MCF 10A (cell line): ENCODE measurements around the gene GDPD5. TPM values are rescaled to one million over a fixed set of nuclear protein-coding genes. Genes with fewer than 3 reads are reported as not detected.

Experiments used
- BruUV-seq: library from RNA; stranded (reverse); fragments of 400-500 nt; replicated peaks from 2 replicates; lab custom pipeline; 2021; lab: Mats Ljungman, UMichigan
- CTCF ChIA-PET: fragments of 300-600 bp; sonication (Branson Sonifier 250); formaldehyde crosslinking; extraction: SDS; loops from one replicate; lab custom pipeline; 2021; ENCODE audit warnings: antibody characterized with exemption, inconsistent platforms; lab: Yijun Ruan, JAX
- POLR2A ChIA-PET: fragments of 300-600, 350-650 bp; sonication (Branson Sonifier 250); formaldehyde crosslinking; extraction: SDS; loops from one replicate; lab custom pipeline; 2020; ENCODE audit warnings: antibody characterized with exemption, inconsistent platforms; lab: Yijun Ruan, JAX
- DNase-seq: peaks from one replicate; pipeline ENCODE4 v3.0.0-alpha.2; 2018; ENCODE audit not compliant: unreplicated experiment
- H3K27ac Mint-ChIP-seq: one replicate; pipeline ENCODE4 v1.8.0; 2022; ENCODE audit warnings: mild to moderate bottlenecking, low read depth, mixed read lengths; ENCODE audit not compliant: unreplicated experiment
- H3K27me3 Mint-ChIP-seq: one replicate; pipeline ENCODE4 v1.8.0; 2022; ENCODE audit warnings: mixed read lengths; ENCODE audit not compliant: insufficient read depth, unreplicated experiment
- H3K36me3 Mint-ChIP-seq: one replicate; pipeline ENCODE4 v1.8.0; 2022; ENCODE audit warnings: mild to moderate bottlenecking, moderate library complexity, mixed read lengths; ENCODE audit not compliant: insufficient read depth, unreplicated experiment
- H3K4me1 Mint-ChIP-seq: one replicate; pipeline ENCODE4 v1.8.0; 2022; ENCODE audit warnings: mixed read lengths; ENCODE audit not compliant: insufficient read depth, unreplicated experiment
- H3K4me3 Mint-ChIP-seq: one replicate; pipeline ENCODE4 v1.8.0; 2022; ENCODE audit warnings: mild to moderate bottlenecking, moderate library complexity, mixed read lengths; ENCODE audit not compliant: unreplicated experiment
- H3K9me3 Mint-ChIP-seq: one replicate; pipeline ENCODE4 v1.8.0; 2022; ENCODE audit warnings: mixed read lengths; ENCODE audit not compliant: unreplicated experiment
- intact Hi-C: fragments of 100-400 bp; cut with micrococcal nuclease; formaldehyde crosslinking; loops from 2 replicates; pipeline ENCODE4 v1.14.1; 2022
- total RNA-seq: library from RNA; stranded (reverse); gene quantifications from 2 replicates; pipeline ENCODE4 v1.2.3, GENCODE V29; 2022
- TF ChIP-seq, protein P1 (sequence below): fragments of 200-600 bp; IDR thresholded peaks from one replicate; pipeline ENCODE4 v1.8.0; 2022; ENCODE audit warnings: antibody characterized with exemption, mild to moderate bottlenecking; ENCODE audit not compliant: unreplicated experiment

Gene GDPD5
- total RNA-seq, 1 experiment from 2014 or later: 5.6 TPM

DNA sequence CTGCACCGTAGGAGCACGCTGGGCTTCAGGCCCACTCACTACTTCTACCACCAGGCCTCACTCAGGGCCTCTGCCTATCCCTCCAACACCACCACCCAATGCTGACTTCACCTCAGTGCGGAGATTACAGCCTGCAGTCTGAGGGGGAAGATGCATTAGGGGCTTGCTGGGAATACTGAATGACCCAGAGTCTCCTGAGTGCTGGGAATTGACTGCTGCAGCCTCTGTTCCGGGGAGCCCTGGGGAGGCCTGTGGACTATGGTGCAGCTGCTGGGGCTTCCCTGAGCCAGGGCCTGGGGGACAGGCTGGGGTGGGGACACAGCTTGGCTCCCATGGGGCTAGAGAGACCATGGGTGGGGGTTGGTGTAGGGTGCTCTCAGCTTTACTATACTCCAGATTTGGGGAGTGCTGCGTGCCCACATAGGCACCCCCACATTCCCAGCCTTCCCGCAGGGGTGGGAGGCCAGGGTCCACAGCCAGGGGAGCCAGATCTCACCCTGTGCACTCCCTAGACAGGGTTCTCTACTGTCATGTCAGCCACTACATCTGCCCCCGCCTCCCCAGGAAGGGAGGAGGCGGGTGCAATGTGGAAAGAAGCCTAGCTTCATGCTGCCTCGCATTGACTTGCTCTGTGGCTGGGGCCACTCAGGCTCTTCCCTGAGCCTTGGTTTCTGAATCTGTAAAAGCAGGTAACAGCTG is 44.4 kb downstream of the GDPD5 start:
- intact Hi-C loops: no loop called here
- H3K9me3 Mint-ChIP-seq: no peaks in the 10 kb centered on the region
- H3K27me3 Mint-ChIP-seq: no peaks in the 10 kb centered on the region
- no peak overlapping the region for H3K27ac Mint-ChIP-seq
- no TSS peak for BruUV-seq
- TF ChIP-seq, protein P1, sequence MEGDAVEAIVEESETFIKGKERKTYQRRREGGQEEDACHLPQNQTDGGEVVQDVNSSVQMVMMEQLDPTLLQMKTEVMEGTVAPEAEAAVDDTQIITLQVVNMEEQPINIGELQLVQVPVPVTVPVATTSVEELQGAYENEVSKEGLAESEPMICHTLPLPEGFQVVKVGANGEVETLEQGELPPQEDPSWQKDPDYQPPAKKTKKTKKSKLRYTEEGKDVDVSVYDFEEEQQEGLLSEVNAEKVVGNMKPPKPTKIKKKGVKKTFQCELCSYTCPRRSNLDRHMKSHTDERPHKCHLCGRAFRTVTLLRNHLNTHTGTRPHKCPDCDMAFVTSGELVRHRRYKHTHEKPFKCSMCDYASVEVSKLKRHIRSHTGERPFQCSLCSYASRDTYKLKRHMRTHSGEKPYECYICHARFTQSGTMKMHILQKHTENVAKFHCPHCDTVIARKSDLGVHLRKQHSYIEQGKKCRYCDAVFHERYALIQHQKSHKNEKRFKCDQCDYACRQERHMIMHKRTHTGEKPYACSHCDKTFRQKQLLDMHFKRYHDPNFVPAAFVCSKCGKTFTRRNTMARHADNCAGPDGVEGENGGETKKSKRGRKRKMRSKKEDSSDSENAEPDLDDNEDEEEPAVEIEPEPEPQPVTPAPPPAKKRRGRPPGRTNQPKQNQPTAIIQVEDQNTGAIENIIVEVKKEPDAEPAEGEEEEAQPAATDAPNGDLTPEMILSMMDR: no peak
- no peaks in the 10 kb centered on the region for H3K4me1 Mint-ChIP-seq
- no peak overlapping the region for H3K4me3 Mint-ChIP-seq
- H3K36me3 Mint-ChIP-seq: no peaks in the 10 kb centered on the region
- CTCF ChIA-PET: interaction anchor here (0.6 to 1.0 kb wide), 2 partner anchors 10 to 416 kb away, joined by 3 read pairs; no protein-coding TSS in a partner anchor
- no peak for DNase-seq
- POLR2A ChIA-PET: no interaction called here

DNA sequence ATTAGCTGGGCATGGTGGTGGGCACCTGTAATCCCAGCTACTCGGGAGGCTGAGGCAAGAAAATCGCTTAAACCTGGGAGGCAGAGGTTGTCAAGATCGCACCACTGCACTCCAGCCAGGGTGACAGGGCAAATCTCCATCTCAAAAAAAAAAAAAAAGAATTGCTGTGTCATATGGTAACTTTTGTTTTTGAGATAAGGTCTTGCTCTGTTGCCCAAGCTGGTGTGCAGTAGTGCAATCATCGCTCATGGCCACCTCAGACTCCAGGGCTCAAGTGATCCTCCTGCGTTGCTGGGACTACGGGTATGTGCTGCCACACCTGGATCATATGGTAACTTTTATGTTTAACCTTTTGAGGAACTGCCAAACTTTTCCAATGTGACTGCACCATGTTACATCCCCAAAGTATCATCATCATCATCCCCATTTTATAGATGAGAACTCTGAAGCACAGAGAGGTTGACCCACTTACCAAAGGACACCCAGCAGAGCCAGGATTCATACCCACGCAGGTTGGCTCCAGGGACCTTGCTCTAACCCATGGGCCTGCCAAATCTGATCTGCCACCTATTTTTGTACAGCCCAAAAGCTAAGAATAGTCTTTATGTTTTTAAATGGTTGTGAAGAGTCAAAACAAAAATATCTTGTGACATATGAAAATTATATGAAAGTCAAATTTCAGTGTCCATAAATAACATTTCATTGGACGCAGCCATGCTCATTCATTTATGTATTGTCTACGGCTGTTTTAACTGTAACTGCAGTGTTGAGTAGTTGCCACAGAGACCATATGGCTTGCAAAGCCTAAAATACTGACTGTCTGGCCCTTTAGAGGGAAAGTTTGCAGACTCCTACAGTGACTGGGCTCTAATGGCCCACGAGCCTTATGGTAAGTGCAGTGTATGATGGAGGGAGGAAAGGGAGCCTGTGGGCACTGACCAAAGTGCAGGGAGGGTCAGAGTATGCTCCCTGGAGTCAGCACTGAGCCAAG is 45.3 kb downstream of the GDPD5 start:
- ChIA-PET POLR2A (no interaction called here), CTCF (interaction anchor here (0.6 to 1.0 kb wide), 3 partner anchors 9 to 417 kb away, joined by 3 to 4 read pairs (median 3); no protein-coding TSS in a partner anchor)
- Mint-ChIP-seq H3K4me3 (no peak overlapping the region), H3K27ac (no peak overlapping the region), H3K36me3 (no peaks in the 10 kb centered on the region), H3K27me3 (no peaks in the 10 kb centered on the region), H3K9me3 (no peaks in the 10 kb centered on the region), H3K4me1 (no peaks in the 10 kb centered on the region)
- DNase-seq: no peak
- intact Hi-C loops: no loop called here
- TF ChIP-seq, protein P1: no peak
- BruUV-seq: no TSS peak

DNA sequence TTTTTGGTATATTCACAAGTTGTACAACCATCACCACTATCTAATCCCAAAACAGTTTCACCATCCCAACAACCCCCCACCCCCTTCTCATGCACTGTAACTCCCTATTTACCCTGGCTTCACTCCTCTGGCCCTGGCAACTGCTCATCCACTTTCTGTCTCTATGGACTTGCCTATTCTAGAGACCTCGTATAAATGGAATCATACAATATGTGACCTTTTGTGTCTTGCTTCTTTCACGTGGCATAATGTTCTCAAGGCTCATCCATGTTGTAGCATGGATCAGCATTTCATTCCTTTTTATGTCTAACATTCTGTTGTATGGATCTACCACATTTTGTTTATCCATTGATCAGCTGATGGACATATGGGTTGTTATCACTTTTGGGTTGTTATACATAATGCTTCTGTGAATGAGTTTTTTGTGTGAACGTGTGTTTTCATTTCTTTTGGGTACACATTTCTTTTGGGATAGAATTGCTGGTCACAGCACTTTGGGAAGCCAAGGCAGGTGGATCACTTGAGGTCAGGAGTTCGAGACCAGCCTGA is 46.1 kb downstream of the GDPD5 start:
- TF ChIP-seq, protein P1: no peak
- H3K4me1 Mint-ChIP-seq: no peaks in the 10 kb centered on the region
- DNase-seq: no peak
- H3K4me3 Mint-ChIP-seq: no peak overlapping the region
- POLR2A ChIA-PET: no interaction called here
- intact Hi-C loops: no loop called here
- H3K36me3 Mint-ChIP-seq: no peaks in the 10 kb centered on the region
- CTCF ChIA-PET: no interaction called here
- H3K27me3 Mint-ChIP-seq: no peaks in the 10 kb centered on the region
- no peak overlapping the region for H3K27ac Mint-ChIP-seq
- BruUV-seq: no TSS peak
- H3K9me3 Mint-ChIP-seq: no peaks in the 10 kb centered on the region
